Spinal cord (tissue), 10 donors: ENCODE data around the gene TOP1. TPM values are rescaled to one million over a fixed set of nuclear protein-coding genes. Genes with fewer than 3 reads are reported as not detected.

ENCODE experiments used
- DNase-seq, 6 donors: peaks; one replicate each; pipeline versions ENCODE4 v3.0.0 to v3.0.0-alpha.2; 2013 to 2015; ENCODE audit warnings: low spot score in 6 of 6, low read depth in 4 of 6
- H3K27ac ChIP-seq: one replicate; pipeline ENCODE4 v1.5.1; 2013; ENCODE audit warnings: low read depth, low read length, control low read depth
- H3K27me3 ChIP-seq: one replicate; pipeline ENCODE4 v1.6.1; 2013; ENCODE audit warnings: low read length; ENCODE audit not compliant: control insufficient read depth, insufficient read depth
- H3K36me3 ChIP-seq: one replicate; pipeline ENCODE4 v1.6.1; 2013; ENCODE audit warnings: low read length; ENCODE audit not compliant: control insufficient read depth, insufficient read depth
- H3K4me1 ChIP-seq: one replicate; pipeline ENCODE4 v1.6.1; 2013; ENCODE audit warnings: low read length; ENCODE audit not compliant: control insufficient read depth, insufficient read depth
- H3K4me3 ChIP-seq: one replicate; pipeline ENCODE4 v1.5.1; 2013; ENCODE audit warnings: low read depth, low read length, control low read depth
- H3K9me3 ChIP-seq: one replicate; pipeline ENCODE4 v1.6.1; 2013; ENCODE audit warnings: low read length; ENCODE audit not compliant: control insufficient read depth, insufficient read depth
- WGBS: methylation state at CpG from one replicate; pipeline ENCODE4 v1.1.5; 2013; ENCODE audit warnings: missing lambda C conversion rate; ENCODE audit not compliant: insufficient coverage; 5-methylcytosine and 5-hydroxymethylcytosine counted together
- polyA plus RNA-seq, 2 donors: library from polyadenylated mRNA; unstranded; fragments of 120-200 nt; gene quantifications; one replicate each; pipeline ENCODE4 v1.2.1, GENCODE V29; 2013; ENCODE audit not compliant: insufficient read length in 2 of 2
- total RNA-seq, 2 donors: library from RNA; depleted of rRNA in 1 of 2; stranded (reverse); fragments of 120-200 nt in 1 of 2; fragments of >200 nt in 1 of 2; gene quantifications; one replicate each; pipeline versions ENCODE4 v1.2.3 to v1.2.4, GENCODE V29; 2013 to 2014
- donor health status: healthy.

The TOP1 gene
- total and polyA plus RNA-seq, 4 donors = 29.1 to 90.1 (median 52.4) TPM

DNA sequence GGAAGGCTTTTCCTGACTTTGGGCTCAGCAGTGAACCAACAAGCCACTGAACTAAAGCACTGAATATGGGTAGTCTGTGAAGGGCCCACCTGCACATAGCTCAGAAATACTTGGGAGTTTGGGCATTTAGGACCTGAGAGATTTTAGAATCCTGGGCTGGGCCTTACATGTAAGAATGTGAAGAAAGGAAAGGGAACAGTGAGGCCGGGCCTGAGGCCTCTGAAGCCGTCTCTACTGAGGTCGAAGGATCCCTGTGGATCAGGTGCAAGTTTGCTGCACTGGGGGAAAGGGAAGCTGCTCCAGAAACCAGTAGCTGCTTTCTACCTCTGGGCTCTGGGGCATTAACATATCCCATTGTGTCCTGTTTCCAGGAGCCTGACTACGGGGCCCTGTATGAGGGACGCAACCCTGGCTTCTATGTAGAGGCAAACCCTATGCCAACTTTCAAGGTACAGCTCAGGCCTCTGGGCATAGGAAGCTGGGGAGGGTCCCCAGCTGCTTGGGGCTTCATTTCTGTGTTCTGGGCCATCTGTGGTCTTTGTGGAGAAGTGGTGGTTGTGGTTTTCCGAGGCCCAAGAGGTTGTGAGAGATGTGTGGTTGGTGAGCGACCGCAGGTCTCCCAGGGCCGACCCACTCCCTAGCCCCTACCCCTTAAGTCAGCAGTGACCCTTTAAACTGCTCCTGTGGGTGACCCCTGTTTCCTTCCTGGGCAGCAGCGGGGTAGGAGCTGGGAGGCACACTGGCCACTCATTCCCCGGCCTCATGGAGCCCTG, 139.0 kb downstream of the TOP1 start:
- Histone ChIP-seq H3K9me3 (no peaks in the 10 kb centered on the region), H3K27ac (no peak overlapping the region), H3K4me1 (peaks cover 8% of the 10 kb centered on the region), H3K27me3 (no peaks in the 10 kb centered on the region), H3K4me3 (no peak overlapping the region), H3K36me3 (peaks cover 100% of the 10 kb centered on the region)
- 88% methylated on average over 7 of the region's 11 CpGs for WGBS
- DNase-seq = no peak

DNA sequence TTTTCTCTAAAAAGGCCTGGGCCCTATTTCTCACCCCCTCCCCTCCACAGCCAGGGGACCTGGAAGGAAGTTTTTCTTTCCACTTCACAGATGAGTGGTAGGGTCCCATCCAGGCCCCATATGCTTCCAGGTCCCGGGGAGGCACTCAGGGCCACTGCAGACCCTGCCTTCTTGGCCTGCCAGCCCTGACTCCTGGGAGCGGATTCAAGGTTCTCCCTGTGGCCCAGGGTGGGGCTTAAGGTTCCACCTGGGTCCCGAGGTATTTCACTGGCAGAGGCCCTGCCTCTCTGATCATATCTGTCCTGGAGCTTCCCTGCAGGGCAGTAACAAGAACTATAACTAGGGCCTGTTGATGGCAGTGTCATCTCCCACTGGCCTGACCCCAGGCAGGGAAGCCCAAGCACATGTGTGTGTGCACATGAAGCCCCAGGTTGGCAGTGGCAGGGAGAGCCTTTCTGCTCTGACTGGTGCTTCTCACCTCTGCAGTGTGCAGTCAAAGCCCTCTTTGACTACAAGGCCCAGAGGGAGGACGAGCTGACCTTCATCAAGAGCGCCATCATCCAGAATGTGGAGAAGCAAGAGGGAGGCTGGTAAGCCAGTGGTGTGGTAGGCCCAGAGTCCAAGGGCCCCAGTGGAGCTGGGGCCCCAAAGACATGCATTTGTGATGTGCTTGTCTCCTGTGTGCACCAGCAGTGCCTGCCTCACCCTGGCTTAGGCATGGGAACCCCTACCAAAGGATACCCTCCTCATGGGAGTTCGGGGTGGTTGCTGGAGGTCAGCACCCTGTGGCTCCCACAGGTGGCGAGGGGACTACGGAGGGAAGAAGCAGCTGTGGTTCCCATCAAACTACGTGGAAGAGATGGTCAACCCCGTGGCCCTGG, 139.9 kb downstream of the TOP1 start:
- no peak overlapping the region for H3K27ac ChIP-seq

DNA sequence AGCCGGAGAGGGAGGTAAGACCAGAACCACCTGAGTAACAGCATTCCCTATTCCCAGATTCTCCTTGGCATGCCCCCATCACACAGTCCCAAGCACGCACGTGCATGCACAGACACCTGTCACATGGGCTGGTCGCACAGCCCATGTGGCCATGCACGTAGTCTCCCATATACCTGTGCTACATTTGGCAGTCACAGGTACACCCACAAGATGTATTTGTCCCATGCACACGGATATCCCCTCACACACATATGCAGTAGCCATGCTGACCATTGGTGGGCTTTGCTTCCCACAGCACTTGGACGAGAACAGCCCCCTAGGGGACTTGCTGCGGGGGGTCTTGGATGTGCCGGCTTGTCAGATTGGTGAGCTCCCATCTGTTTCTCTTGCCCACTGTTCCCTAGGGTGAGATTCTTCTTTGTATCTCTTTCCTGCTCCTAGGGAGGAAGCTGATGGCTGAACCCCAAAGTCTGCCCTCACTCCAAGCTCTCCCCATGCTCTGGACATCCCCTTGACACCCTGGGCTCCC, 140.6 kb downstream of the TOP1 start:
- no peak overlapping the region for H3K27ac ChIP-seq
- H3K27me3 ChIP-seq = no peaks in the 10 kb centered on the region
- H3K9me3 ChIP-seq = no peaks in the 10 kb centered on the region
- H3K36me3 ChIP-seq = peaks cover 99% of the 10 kb centered on the region
- DNase-seq = no peak
- peaks cover 20% of the 10 kb centered on the region for H3K4me1 ChIP-seq
- no peak overlapping the region for H3K4me3 ChIP-seq
- WGBS = 91% methylated on average over 9 of the region's 9 CpGs

More for the DNA sequence above, 139.9 kb downstream of the TOP1 start:
- Histone ChIP-seq H3K9me3 (no peaks in the 10 kb centered on the region), H3K36me3 (peaks cover 99% of the 10 kb centered on the region), H3K27me3 (no peaks in the 10 kb centered on the region), H3K4me1 (peaks cover 13% of the 10 kb centered on the region), H3K4me3 (no peak overlapping the region)
- WGBS = 97% methylated on average over 10 of the region's 10 CpGs
- no peak for DNase-seq

DNA sequence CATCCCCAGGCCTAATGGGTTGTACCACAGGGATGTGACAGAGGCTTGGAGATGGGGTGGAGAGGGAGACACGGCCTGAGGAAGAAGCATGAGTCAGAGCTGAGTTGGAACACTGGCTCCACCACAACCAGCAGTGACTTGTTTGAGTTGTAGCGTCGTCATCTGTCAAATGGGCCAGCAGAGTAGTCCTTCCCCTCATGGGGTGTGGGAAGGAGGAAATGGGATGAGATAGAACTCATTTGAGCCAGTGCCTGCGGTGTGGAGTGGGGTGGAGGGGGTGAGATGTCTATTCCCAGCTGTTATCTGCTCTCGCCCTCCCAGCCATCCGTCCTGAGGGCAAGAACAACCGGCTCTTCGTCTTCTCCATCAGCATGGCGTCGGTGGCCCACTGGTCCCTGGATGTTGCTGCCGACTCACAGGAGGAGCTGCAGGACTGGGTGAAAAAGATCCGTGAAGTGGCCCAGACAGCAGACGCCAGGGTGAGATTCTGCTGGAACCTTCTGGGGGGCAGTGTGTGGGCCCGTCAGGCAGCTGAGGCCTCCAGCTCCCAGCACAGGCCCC, 141.2 kb downstream of the TOP1 start:
- Histone ChIP-seq H3K36me3 (peaks cover 99% of the 10 kb centered on the region), H3K9me3 (no peaks in the 10 kb centered on the region), H3K4me1 (peaks cover 27% of the 10 kb centered on the region), H3K27ac (no peak overlapping the region), H3K4me3 (no peak overlapping the region), H3K27me3 (no peaks in the 10 kb centered on the region)
- 95% methylated on average over 12 of the region's 14 CpGs for WGBS
- DNase-seq = no peak

DNA sequence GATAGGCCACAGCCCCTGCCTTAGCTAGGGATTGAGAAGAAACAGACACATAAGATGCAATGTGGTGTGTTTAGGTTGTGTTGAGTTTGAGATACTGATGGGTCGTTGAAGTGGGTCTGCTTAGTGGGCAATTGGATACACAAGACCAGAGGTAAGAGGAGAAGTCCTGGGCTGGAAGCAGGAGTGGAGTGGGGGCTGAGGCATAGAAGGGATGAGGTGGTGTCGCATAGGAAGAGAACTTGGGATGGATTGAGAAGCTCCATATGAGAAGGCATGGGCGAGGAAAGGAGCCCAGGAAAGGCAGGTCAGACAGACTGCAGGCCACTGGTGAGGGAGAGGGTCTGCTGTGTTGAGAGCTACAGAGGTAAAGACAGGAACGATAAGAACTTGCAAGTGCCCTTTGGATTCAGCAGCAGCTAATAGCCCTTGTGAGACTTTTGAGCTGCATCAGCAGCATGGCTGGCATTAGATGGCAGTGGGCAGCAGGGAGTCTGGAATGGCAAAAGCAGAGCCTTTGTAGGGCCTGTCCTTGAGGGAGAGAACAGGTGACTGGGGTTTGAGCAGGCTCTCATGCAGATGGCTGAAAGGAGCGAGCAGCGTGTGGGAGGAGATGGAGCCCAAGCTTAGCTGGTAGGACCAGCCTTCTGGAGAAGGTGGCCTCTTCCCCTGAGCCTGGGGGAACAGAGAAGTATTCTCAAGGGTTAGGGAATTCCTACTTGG, 141.9 kb downstream of the TOP1 start:
- H3K4me3 ChIP-seq = no peak overlapping the region
- no peaks in the 10 kb centered on the region for H3K9me3 ChIP-seq
- no peak for DNase-seq
- no peaks in the 10 kb centered on the region for H3K27me3 ChIP-seq
- H3K36me3 ChIP-seq = peaks cover 97% of the 10 kb centered on the region
- H3K4me1 ChIP-seq = peaks cover 34% of the 10 kb centered on the region
- no peak overlapping the region for H3K27ac ChIP-seq
- 90% methylated on average over 6 of the region's 6 CpGs for WGBS

DNA sequence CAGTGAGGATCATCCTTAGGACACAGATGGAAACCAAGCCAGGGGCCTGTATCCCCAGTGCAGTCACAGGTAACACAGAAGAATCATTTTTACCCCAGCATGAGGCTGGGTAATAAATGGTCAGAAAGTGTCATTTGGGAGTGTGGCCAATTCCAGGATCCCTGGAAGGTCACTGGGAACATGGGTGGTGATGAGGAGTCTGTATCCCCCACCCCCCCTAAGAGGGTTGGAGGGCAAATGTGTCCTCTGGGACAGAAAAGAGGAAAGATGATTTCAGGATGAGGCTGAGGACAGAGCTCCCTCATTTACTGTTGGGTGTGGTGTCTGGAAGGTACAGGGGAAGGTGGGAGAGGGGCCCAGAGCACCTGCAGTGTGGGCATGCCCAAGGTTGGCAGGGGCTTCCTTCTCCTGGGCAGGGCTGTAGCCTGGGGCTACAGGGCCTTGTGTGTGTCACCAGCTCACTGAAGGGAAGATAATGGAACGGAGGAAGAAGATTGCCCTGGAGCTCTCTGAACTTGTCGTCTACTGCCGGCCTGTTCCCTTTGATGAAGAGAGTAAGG, 143.2 kb downstream of the TOP1 start:
- Histone ChIP-seq H3K4me3 (no peak overlapping the region), H3K9me3 (no peaks in the 10 kb centered on the region), H3K27ac (no peak overlapping the region), H3K4me1 (peaks cover 42% of the 10 kb centered on the region), H3K27me3 (no peaks in the 10 kb centered on the region), H3K36me3 (peaks cover 88% of the 10 kb centered on the region)
- 85% methylated on average over 3 of the region's 3 CpGs for WGBS
- no peak for DNase-seq

DNA sequence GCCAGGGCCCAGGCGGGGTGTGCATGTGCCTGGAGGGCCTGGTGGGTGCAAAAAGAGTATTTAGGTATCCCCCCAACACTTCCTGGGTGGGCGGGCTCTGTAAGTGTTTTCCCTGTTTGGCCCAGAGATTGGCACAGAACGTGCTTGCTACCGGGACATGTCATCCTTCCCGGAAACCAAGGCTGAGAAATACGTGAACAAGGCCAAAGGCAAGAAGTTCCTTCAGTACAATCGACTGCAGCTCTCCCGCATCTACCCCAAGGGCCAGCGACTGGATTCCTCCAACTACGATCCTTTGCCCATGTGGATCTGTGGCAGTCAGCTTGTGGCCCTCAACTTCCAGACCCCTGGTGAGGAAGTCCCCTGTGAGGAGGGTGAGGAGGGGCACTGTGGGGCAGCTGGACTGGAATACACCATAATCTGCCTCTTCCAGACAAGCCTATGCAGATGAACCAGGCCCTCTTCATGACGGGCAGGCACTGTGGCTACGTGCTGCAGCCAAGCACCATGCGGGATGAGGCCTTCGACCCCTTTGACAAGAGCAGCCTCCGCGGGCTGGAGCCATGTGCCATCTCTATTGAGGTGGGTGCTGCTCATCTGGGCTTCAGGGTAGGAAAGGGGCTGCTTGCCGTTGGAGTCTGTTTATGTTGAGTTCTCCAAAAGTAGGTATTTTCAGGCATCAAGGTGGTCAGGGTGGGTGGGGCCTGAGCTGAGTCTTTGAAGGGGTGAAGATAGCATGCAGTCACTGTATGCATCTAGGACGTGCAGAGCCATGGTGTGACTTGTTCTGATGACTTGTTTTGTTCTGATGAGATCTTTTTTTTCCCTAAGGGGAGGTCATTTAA, 143.9 kb downstream of the TOP1 start:
- Histone ChIP-seq H3K4me1 (peaks cover 49% of the 10 kb centered on the region), H3K9me3 (no peaks in the 10 kb centered on the region), H3K36me3 (peaks cover 87% of the 10 kb centered on the region), H3K27me3 (no peaks in the 10 kb centered on the region), H3K4me3 (no peak overlapping the region), H3K27ac (no peak overlapping the region)
- 72% methylated on average over 15 of the region's 18 CpGs for WGBS
- no peak for DNase-seq

DNA sequence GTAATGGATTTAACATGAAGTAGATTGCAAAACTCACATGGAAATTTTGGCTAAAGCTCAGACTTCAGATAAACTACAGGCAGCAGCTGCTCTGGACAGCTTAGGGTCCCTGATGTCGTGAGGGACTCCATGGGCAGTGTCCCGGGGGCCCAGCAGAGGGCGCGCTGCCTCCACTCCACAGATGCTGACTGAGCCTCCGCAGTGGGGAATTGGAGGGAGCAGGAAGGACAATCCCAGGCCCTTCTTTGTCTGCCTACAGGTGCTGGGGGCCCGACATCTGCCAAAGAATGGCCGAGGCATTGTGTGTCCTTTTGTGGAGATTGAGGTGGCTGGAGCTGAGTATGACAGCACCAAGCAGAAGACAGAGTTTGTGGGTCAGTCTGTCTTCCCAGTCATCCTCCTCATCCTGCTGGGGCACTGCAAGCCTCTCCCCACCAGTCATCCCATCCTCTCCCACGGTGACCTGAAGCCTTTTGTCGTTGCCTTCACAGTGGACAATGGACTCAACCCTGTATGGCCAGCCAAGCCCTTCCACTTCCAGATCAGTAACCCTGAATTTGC, 144.6 kb downstream of the TOP1 start:
- peak overlapping the region; percentile 49 for H3K27ac ChIP-seq
- H3K9me3 ChIP-seq = no peaks in the 10 kb centered on the region
- peaks cover 54% of the 10 kb centered on the region for H3K4me1 ChIP-seq
- no peak overlapping the region for H3K4me3 ChIP-seq
- H3K27me3 ChIP-seq = no peaks in the 10 kb centered on the region
- peak in 5 of 6 donors; percentile 41 to 89 (median 57) for DNase-seq
- H3K36me3 ChIP-seq = peaks cover 79% of the 10 kb centered on the region
- 6% methylated on average over 7 of the region's 9 CpGs for WGBS
